Omental fat pad (tissue), 4 donors: ENCODE measurements around the gene ADAMTSL3. TPM values are rescaled to one million over a fixed set of nuclear protein-coding genes. Genes with fewer than 3 reads are reported as not detected.
"Not testable (repeated sequence)": the region's sequence is repeated elsewhere in the genome, so short reads cannot be mapped to it uniquely, and the experiment has no call there.

Source experiments
- ATAC-seq: fragments of 150-250 bp; one replicate; pipeline ENCODE4 v1.9.1; 2016; ENCODE audit warnings: mild to moderate bottlenecking, moderate library complexity; ENCODE audit not compliant: low FRiP score
- DNase-seq: peaks from one replicate; pipeline ENCODE4 v3.0.0-alpha.2; 2019; ENCODE audit warnings: low spot score
- total RNA-seq, 4 donors: library from RNA; depleted of rRNA; stranded (reverse); fragments of >200 nt; gene quantifications; one replicate each; pipeline ENCODE4 v1.1.0, GENCODE V29; 2016
- TF ChIP-seq, protein P1 (sequence below), 3 donors: fragments of 450-650 bp; IDR thresholded peaks; one replicate each; pipeline ENCODE4 v1.5.1; 2016 to 2017; ENCODE audit warnings: antibody characterized with exemption in 3 of 3, mild to moderate bottlenecking in 3 of 3, moderate library complexity in 2 of 3

Gene ADAMTSL3
- total RNA-seq, 4 donors from 2014 or later = 4.9 to 28.1 (median 8.4) TPM

DNA sequence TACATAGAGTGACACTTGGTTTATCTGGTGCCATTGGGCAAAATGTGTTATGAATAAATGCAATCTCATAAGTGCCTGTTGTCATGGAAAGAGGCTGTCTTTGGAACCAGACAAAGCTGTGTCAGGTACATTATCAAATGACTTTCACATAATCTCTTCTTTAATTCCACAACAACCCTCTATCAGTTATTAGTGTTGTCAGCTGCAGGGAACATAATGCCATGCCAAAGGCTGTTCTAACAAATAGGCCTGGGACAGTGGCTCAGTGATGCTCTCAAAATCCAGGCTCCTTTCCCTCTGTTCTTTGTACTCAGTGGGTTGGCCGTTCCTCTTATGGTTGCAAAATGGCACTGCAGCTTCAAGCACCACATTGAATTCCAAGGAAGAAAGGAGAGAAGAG is 91.8 kb downstream of the ADAMTSL3 start:
- DNase-seq (no peak), ATAC-seq (no peak)
- TF ChIP-seq, protein P1, sequence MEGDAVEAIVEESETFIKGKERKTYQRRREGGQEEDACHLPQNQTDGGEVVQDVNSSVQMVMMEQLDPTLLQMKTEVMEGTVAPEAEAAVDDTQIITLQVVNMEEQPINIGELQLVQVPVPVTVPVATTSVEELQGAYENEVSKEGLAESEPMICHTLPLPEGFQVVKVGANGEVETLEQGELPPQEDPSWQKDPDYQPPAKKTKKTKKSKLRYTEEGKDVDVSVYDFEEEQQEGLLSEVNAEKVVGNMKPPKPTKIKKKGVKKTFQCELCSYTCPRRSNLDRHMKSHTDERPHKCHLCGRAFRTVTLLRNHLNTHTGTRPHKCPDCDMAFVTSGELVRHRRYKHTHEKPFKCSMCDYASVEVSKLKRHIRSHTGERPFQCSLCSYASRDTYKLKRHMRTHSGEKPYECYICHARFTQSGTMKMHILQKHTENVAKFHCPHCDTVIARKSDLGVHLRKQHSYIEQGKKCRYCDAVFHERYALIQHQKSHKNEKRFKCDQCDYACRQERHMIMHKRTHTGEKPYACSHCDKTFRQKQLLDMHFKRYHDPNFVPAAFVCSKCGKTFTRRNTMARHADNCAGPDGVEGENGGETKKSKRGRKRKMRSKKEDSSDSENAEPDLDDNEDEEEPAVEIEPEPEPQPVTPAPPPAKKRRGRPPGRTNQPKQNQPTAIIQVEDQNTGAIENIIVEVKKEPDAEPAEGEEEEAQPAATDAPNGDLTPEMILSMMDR (IDR thresholded peaks at IDR 0.05) = no peak

DNA sequence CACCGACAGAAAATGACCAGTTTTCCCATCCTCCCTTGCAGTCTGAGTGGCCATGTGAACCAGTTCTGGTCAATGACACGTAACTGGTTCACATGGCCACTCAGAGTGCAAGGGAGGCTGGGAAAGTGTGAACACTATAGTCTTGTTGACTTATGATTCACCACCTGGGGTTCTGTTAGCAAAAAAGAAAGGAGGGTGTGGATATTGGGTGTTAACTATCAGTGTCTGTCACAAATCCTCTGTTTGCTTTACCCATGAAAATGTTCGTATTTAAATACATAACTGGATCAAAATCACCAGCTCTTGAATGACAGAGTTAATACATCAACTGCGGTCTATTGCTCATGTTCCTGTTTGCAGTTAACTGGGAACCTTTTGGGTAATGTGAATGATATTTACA is 92.3 kb downstream of the ADAMTSL3 start:
- DNase-seq (no peak), ATAC-seq (no peak)

GRCh38 chr15:83747050-83747717 is 93.3 kb downstream of the ADAMTSL3 start:
- DNase-seq (no peak), ATAC-seq (peak; percentile 78)
- TF ChIP-seq, protein P1 (IDR thresholded peaks at IDR 0.05) = no peak

More for the DNA sequence above, 92.3 kb downstream of the ADAMTSL3 start:
- TF ChIP-seq, protein P1 (IDR thresholded peaks at IDR 0.05) = no peak

DNA sequence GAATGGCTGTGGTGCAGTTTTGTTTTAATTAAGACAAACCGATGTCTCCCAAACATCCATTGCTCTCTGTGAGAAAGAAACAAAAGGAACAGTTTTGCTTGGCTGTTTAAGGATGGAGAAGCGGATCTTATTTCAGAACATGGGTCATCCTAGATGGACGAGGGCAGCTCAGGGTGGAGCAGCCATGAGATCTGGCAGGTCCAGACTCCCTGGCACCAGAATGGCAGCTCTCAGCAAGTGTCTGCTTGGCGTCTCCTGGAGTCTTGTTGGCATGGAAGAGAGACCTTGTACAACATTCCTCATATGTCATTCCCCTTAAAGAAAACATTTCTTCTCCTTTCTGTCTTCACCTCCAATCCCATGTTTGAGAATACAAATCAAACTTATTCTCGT is 93.8 kb downstream of the ADAMTSL3 start:
- TF ChIP-seq, protein P1 (IDR thresholded peaks at IDR 0.05) = no peak
- DNase-seq (no peak), ATAC-seq (no peak)

- no peak for DNase-seq
- TF ChIP-seq, protein P1 (IDR thresholded peaks at IDR 0.05) = no peak
- no peak for ATAC-seq
These were observed 100.1 kb downstream of the ADAMTSL3 start for GRCh38 chr15:83753872-83754493.

GRCh38 chr15:83757291-83757690 is 103.4 kb downstream of the ADAMTSL3 start:
- not testable (repeated sequence) for DNase-seq, ATAC-seq

DNA sequence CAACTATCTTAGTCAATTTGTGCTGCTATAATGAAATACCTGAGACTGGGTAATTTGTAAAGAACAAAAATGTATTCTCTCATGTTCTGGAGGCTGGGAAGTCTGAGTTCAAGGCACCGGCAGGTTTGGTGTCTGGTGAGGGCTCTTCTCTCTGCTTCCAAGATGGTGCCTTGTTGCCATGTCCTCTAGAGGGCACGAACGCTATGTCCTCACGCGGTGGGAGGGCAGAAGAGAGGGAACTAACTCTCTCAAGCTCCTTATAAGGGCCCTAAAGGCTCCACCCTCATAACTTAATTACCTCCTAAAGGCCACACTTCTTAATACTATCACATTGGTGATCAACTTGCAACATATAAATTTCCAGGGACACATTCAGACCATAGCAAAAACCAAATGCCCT is 108.4 kb downstream of the ADAMTSL3 start:
- no peak for DNase-seq
- TF ChIP-seq, protein P1 (IDR thresholded peaks at IDR 0.05) = no peak
- ATAC-seq = no peak
